Breast epithelium (tissue), 4 donors: ENCODE data around the gene ZBTB49. TPM values are rescaled to one million over a fixed set of nuclear protein-coding genes. Genes with fewer than 3 reads are reported as not detected.

ENCODE experiments used
- DNase-seq, 2 donors: peaks; one replicate each; pipeline ENCODE4 v3.0.0-alpha.2; 2019; ENCODE audit warnings: low spot score in 2 of 2
- H3K27ac ChIP-seq, 2 donors: fragments of 200-600 bp; sonication (generic) in 1 of 2; one replicate each; pipeline ENCODE4 v1.5.1; 2016 to 2019; ENCODE audit warnings: mild to moderate bottlenecking in 1 of 2
- H3K27me3 ChIP-seq, 2 donors: fragments of 200-600 bp; sonication (generic) in 1 of 2; one replicate each; pipeline versions ENCODE4 v1.5.1 to v1.6.0; 2017 to 2019; ENCODE audit warnings: control low read depth in 1 of 2, mild to moderate bottlenecking in 1 of 2
- H3K36me3 ChIP-seq: fragments of 200-600 bp; one replicate; pipeline ENCODE4 v1.5.1; 2019
- H3K4me1 ChIP-seq, 2 donors: fragments of 200-600 bp; sonication (generic); one replicate each; pipeline ENCODE4 v1.5.1; 2016 to 2019; ENCODE audit warnings: control low read depth in 1 of 2
- H3K4me3 ChIP-seq, 3 donors: fragments of 200-600 bp; sonication (generic); 1 replicate in 2 of 3; 2 replicates in 1 of 3; pipeline ENCODE4 v1.5.1; 2016 to 2019; ENCODE audit warnings: mild to moderate bottlenecking in 3 of 3, moderate library complexity in 2 of 3
- H3K9me3 ChIP-seq, 2 donors: fragments of 200-600 bp; sonication (generic) in 1 of 2; one replicate each; pipeline ENCODE4 v1.5.1; 2016 to 2019; ENCODE audit warnings: control low read depth in 1 of 2
- CTCF ChIP-seq, 3 donors: fragments of 450-650 bp; IDR thresholded peaks; one replicate each; pipeline ENCODE4 v1.5.1; 2016 to 2017; ENCODE audit warnings: antibody characterized with exemption in 3 of 3, mild to moderate bottlenecking in 3 of 3, moderate library complexity in 3 of 3
- POLR2A ChIP-seq: fragments of 450-650 bp; IDR thresholded peaks from one replicate; pipeline ENCODE4 v1.6.1; 2016; ENCODE audit warnings: antibody characterized with exemption, mild to moderate bottlenecking, moderate library complexity
- POLR2AphosphoS5 ChIP-seq, 3 donors: sonication (generic); formaldehyde crosslinking; IDR thresholded peaks; one replicate each; pipeline ENCODE4 v1.6.1; 2017; ENCODE audit warnings: antibody characterized with exemption in 3 of 3
- intact Hi-C: fragments of 100-400 bp; cut with DNase I; formaldehyde crosslinking; loops from one replicate; pipeline ENCODE4 v1.15.1; 2023; ENCODE audit warnings: low total_unique reads
- total RNA-seq, 3 donors: library from RNA; depleted of rRNA; stranded (reverse); fragments of >200 nt; gene quantifications; one replicate each; pipeline ENCODE4 v1.1.0, GENCODE V29; 2016

Gene ZBTB49
- total RNA-seq, 3 donors from 2014 or later = 2.1 to 9.4 (median 3.9) TPM

- Histone ChIP-seq H3K36me3 (no peaks in the 10 kb centered on the region), H3K4me1 (no peaks in the 10 kb centered on the region), H3K27ac (no peak overlapping the region), H3K4me3 (no peak overlapping the region), H3K27me3 (peaks cover 0 to 1% of the 10 kb centered on the region in 2 donors), H3K9me3 (no peaks in the 10 kb centered on the region)
- TF ChIP-seq POLR2A (no peak), POLR2AphosphoS5 (IDR thresholded peaks at IDR 0.05) (no peak), CTCF (IDR thresholded peaks at IDR 0.05) (no peak)
- DNase-seq = no peak
- intact Hi-C loops = no loop called here
Measured at GRCh38 chr4:4364061-4364460, 74.0 kb downstream of the ZBTB49 start.

DNA sequence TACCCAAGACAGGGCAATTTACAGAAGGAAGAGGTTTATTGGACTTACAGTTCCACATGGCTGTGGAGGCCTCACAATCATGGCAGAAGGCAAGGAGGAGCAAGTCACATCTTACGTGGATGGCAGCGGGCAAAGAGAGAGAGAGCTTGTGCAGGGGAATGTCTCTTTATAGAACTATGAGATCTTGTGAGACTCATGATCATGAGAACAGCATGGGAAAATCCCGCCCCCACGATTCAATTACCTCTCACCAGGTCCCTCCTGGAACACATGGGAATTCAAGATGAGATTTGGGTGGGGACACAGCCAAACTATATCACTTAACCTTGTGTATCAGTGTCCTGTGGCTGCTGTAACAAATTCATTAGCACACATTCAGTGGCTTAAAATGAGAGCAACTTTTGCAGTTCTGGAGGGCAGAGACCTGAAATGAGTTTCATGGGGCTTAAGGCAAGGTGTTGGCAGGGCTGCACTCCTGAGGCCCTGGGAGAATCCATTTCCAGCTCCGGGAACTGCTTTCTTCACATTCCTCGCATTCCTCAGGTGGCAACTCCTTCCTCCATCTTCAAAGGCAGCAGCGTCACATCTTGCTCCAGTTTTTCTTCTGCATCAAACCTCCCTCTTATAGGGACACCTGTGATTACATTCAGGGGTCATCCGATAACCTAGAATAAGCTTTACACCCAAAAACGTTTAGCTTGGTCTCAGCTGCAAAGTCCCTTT, 74.6 kb downstream of the ZBTB49 start:
- intact Hi-C loops = no loop called here

GRCh38 chr4:4368809-4369580, 78.9 kb downstream of the ZBTB49 start:
- TF ChIP-seq CTCF (IDR thresholded peaks at IDR 0.05) = no peak
- no peak for TF ChIP-seq POLR2A
- no peak for TF ChIP-seq POLR2AphosphoS5 (IDR thresholded peaks at IDR 0.05)
- DNase-seq = no peak
- no peaks in the 10 kb centered on the region for H3K4me1 ChIP-seq
- H3K27me3 ChIP-seq = no peaks in the 10 kb centered on the region
- no peaks in the 10 kb centered on the region for H3K36me3 ChIP-seq
- H3K9me3 ChIP-seq = peaks cover 0 to under 1% of the 10 kb centered on the region in 2 donors
- no peak overlapping the region for H3K27ac ChIP-seq
- intact Hi-C loops = no loop called here
- H3K4me3 ChIP-seq = no peak overlapping the region

More for the DNA sequence above, 74.6 kb downstream of the ZBTB49 start:
- no peaks in the 10 kb centered on the region for H3K9me3 ChIP-seq
- no peaks in the 10 kb centered on the region for H3K4me1 ChIP-seq
- no peaks in the 10 kb centered on the region for H3K27me3 ChIP-seq
- no peak for DNase-seq
- H3K27ac ChIP-seq = no peak overlapping the region
- H3K4me3 ChIP-seq = no peak overlapping the region
- H3K36me3 ChIP-seq = no peaks in the 10 kb centered on the region
- TF ChIP-seq CTCF (IDR thresholded peaks at IDR 0.05) (no peak), POLR2A (no peak), POLR2AphosphoS5 (IDR thresholded peaks at IDR 0.05) (no peak)

Other genes starting within 250 kb of the ZBTB49 start
- gene OTOP1, start 63.3 kb upstream of the ZBTB49 start, total RNA-seq = not detected
- gene TMEM128, start 42.0 kb upstream of the ZBTB49 start, total RNA-seq = 10 to 100 TPM; 15.2 to 33.8 (median 25.2) TPM
- 10 to 100 TPM; 11.9 to 17.3 (median 15.1) TPM for gene LYAR, start 97 bp upstream of the ZBTB49 start, total RNA-seq
- 1 to 10 TPM in 2 of 3 donors, under 1 TPM in 1; 0.48 to 7.3 (median 6.2) TPM for gene NSG1, start 96.9 kb downstream of the ZBTB49 start, total RNA-seq